AG09319 (cell line): ENCODE results near the gene KCNH4.

Source experiments
- DNase-seq: peaks from one replicate; pipeline ENCODE4 v3.0.0-alpha.2; 2010; ENCODE audit warnings: low read depth; ENCODE audit errors: extremely low read depth
- TF ChIP-seq, protein P1 (sequence below): IDR thresholded peaks from 2 replicates; pipeline ENCODE4 v1.5.1; 2011; ENCODE audit warnings: low read depth, mild to moderate bottlenecking, inconsistent platforms, low read length, moderate library complexity

Gene KCNH4

DNA sequence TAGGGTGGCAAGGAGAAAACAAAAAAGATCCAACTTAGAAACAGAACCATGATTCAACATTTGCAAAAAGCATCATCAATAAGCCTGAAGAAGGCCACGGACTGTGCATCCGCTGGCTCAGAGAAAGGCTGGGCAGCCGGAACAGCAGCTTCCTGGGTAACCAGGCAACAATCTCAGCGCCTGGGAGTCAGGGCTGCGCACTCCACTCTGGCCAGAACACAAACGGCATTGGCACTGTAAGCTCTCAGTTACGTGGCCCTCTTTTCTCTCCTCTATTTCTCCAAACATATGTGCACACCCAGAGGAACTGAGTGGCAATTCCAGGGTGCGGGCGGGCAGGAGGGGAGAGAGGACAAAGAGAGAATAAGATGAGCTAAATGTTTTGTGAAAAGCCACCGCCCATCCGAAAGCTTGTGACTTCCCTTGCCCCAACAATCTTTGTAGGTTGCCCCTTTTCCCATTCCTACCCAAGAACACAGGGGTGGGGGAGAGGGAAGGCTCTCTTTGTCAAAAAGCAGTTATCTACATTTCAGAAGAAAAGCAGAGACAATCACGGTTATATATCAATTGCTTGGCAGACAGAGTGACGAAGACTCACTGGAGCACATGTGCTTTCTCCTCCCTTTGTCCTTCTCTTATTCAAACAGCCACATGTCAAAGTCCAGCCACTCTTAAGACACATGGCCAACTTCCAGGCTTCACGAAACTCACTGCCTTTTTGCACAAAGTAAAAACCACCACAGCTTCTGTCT is 19.9 kb upstream of the KCNH4 start:
- TF ChIP-seq, protein P1, sequence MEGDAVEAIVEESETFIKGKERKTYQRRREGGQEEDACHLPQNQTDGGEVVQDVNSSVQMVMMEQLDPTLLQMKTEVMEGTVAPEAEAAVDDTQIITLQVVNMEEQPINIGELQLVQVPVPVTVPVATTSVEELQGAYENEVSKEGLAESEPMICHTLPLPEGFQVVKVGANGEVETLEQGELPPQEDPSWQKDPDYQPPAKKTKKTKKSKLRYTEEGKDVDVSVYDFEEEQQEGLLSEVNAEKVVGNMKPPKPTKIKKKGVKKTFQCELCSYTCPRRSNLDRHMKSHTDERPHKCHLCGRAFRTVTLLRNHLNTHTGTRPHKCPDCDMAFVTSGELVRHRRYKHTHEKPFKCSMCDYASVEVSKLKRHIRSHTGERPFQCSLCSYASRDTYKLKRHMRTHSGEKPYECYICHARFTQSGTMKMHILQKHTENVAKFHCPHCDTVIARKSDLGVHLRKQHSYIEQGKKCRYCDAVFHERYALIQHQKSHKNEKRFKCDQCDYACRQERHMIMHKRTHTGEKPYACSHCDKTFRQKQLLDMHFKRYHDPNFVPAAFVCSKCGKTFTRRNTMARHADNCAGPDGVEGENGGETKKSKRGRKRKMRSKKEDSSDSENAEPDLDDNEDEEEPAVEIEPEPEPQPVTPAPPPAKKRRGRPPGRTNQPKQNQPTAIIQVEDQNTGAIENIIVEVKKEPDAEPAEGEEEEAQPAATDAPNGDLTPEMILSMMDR, result no peak
- DNase-seq, result no peak

DNA sequence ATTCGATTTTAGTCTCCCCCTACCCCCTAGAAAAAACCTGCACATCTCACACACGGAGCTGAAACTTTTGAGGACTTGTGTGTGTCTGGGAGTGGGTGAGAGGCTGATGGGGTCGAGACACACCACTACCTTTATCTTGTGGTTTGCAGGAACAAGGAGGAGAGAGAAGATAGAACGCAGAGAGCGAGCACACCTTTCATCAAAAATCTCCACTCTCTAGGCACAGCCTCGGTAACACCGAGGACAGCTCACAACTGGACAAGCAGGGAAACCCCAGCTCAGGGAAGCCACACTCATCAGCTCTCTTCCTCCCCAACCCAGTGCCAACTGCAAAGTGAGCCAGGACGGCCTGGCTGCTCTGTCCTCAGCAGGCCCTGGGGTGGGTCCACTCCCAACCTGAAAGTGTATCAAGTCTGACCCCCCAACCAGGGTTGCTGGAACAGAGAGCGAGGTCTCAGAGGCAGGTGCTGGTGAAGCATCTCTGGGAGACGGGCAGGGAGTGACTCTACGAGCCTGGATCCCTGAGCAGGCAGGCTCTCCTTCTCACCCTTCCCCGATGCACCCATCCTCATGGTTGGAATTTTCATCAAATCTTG is 18.6 kb upstream of the KCNH4 start:
- TF ChIP-seq, protein P1, result no peak
- no peak for DNase-seq

DNA sequence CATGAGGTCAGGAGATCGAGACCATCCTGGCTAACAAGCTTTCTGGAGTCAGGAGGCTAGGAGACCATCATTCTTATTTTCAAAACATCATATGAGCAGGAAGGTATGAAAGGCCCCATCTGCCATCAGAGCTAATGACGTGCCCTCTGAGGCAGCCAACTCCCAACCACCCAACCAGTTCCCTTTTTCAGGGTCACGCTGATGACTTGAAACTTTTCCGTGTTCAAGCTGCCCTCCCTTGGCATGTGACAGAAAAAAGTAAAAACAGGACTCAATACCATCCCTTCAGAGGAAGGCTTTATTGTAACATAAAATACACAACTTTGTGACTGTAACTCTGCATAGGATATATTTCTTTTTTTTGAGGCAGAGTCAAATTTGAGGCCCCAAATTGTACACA is 18.0 kb upstream of the KCNH4 start:
- no peak for DNase-seq
- TF ChIP-seq, protein P1, result no peak

DNA sequence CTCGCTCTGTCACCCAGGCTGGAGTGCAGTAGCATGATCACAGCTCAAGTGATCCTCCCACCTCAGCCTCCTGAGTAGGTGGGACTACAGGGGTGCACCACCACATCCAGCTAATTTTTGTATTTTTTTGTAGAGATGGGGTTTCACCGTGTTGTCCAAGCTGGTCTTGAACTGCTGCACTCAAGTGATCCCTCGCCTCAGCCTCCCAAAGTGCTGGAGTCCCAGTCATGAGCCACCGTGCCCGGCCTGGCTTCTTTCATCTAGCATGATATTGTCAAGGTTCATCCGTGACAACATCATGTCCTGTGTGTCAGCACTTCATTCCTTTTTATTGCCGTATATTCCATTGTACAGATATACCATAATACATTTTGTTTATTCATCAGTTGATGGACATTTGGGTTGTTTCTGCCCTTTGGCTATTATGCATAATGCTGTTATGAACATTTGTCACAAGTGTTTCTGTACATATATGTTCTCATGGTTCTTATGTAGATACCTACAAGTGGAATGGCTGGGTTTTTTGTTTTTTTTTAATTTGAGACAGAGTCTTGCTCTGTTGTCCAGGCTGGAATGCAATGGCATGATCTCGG is 16.7 kb upstream of the KCNH4 start:
- TF ChIP-seq, protein P1, result no peak
- no peak for DNase-seq

DNA sequence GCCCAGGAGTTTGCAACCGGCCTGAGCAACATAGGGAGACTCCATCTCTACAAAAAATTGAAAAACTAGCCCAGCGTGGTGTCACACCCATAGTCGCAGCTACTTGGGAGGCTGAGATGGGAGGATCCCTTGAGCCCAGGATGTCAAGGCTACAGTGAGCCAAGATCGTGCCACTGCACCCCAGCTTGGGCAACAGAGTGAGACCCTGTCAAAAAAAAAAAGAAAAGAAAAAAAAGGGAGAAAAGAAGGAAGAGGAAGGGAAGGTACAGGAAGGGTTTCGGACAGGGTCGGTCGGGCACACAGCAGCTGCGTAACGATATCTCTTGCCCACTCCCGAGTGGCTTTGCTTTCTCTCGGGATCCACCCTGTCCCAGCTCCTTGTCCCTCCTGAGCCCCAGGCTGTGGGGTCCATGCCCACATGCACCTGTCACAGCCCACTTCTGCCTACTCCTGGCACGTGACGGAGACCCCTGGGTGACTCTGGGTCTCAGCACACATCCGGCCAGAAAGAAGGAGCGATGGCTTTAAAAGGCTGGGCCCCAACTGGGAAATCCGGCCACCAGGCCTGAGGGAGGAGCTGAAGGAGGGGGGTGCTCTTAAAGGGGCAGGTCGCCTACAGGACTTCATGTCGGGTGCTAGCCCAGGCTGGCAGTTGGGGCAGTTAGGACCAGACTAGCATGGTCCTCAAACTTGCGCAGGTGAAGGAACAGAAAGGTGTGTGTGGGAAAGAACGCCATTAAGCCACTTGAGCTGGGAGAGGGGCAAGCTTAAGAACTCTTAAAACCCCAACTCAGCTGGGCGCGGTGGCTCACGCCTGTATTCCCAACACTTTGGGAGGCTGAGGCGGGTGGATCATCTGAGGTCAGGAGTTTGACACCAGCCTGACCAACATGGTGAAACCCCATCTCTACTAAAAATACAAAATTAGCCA is 13.3 kb upstream of the KCNH4 start, which contains the start of gene GHDC:
Gene GHDC (minus strand): TSS at position 526 of the 931 bp plus-strand sequence. CDS start 913 bp downstream, outside the sequence.
- no peak for DNase-seq
- TF ChIP-seq, protein P1, result no peak

DNA sequence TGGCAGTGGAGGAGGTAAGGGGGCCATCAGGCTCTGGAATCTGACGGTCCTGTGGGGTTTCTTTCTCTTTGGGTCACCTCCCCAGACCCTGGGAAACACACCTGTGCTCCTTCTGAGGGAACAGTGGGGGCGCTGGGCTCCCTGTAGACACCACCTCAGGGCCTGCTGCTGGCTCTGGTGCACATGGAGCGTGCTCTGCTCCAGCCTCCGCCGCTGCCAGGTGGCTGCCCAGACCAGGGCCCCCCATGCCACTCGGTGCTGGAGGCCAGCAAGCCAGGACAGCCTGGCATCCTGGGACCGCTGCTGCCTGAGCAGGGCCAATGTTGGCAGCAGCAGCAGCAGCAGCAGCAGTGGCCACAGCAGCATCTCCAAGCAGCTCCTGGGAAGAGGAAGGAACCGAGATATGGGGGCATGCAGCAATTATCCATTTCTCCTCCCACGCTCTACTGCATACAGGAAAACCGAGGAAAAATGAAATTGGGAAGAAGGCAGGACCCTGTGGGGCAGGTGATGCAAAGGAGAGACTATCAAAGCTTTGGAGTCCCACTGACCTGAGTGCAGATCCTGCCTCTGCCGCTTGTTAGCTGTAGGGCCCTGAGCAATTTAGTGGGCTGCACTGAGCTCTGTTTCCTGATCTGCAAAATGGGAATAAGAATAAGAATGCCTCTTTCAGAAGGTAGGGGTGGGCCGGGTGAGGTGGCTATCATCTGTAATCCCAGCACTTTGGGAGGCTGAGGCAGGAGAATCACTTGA is 12.4 kb upstream of the KCNH4 start:
- no peak for DNase-seq

More for the DNA sequence above, 12.4 kb upstream of the KCNH4 start:
- TF ChIP-seq, protein P1, result no peak
